GM18517 (cell line): ENCODE results near the gene PRIMA1.

ENCODE experiments used
- ATAC-seq: cut with Tn5 transposase; IDR thresholded peaks from one replicate; pipeline ENCODE4 v1.9.1; 2021; ENCODE audit warnings: mild to moderate bottlenecking, moderate library complexity; ENCODE audit not compliant: unreplicated experiment

Gene PRIMA1

GRCh38 chr14:93797071-93797470, 8.8 kb upstream of the PRIMA1 start:
- ATAC-seq = no peak

- no peak for ATAC-seq
Observed at GRCh38 chr14:93794756-93795155, 6.5 kb upstream of the PRIMA1 start.

GRCh38 chr14:93793555-93794324, 5.5 kb upstream of the PRIMA1 start:
- no peak for ATAC-seq

GRCh38 chr14:93792391-93792790, 4.1 kb upstream of the PRIMA1 start:
- ATAC-seq = no peak

- ATAC-seq = no peak
Observed at GRCh38 chr14:93790966-93791365, 2.7 kb upstream of the PRIMA1 start.

GRCh38 chr14:93789228-93790130, 1.2 kb upstream of the PRIMA1 start:
- ATAC-seq = no peak

- no peak for ATAC-seq
Observed at GRCh38 chr14:93788543-93789227, 400 bp upstream of the PRIMA1 start.

GRCh38 chr14:93787465-93788292, 606 bp downstream of the PRIMA1 start:
- no peak for ATAC-seq

- no peak for ATAC-seq
Observed at GRCh38 chr14:93785423-93785822, 2.9 kb downstream of the PRIMA1 start.

GRCh38 chr14:93784878-93785277, 3.4 kb downstream of the PRIMA1 start:
- ATAC-seq = no peak

- ATAC-seq = no peak
Observed at GRCh38 chr14:93780813-93781400, 7.4 kb downstream of the PRIMA1 start.

- ATAC-seq = no peak
Observed at GRCh38 chr14:93778856-93779629, 9.2 kb downstream of the PRIMA1 start.

- no peak for ATAC-seq
Observed at GRCh38 chr14:93778453-93778852, 9.8 kb downstream of the PRIMA1 start.

- ATAC-seq = no peak
Observed at GRCh38 chr14:93775744-93776143, 12.5 kb downstream of the PRIMA1 start.

GRCh38 chr14:93775158-93775557, 13.1 kb downstream of the PRIMA1 start:
- ATAC-seq = no peak

GRCh38 chr14:93772263-93772662, 16.0 kb downstream of the PRIMA1 start:
- no peak for ATAC-seq

GRCh38 chr14:93765970-93766369, 22.3 kb downstream of the PRIMA1 start:
- ATAC-seq = no peak

- no peak for ATAC-seq
Observed at GRCh38 chr14:93765155-93765554, 23.1 kb downstream of the PRIMA1 start.

- ATAC-seq = no peak
Observed at GRCh38 chr14:93764211-93764659, 24.1 kb downstream of the PRIMA1 start.
